GM15510 (cell line): Measurements from ENCODE around the gene B3GAT1.

Experiments used
- POLR2A ChIP-seq: IDR thresholded peaks from 3 replicates; pipeline ENCODE4 v1.6.1; 2011; ENCODE audit warnings: borderline replicate concordance; ENCODE audit not compliant: insufficient read length; ENCODE audit errors: extremely low read depth

B3GAT1 gene

GRCh38 chr11:134350381-134350780 is 61.7 kb downstream of the B3GAT1 start:
- no peak for TF ChIP-seq POLR2A

GRCh38 chr11:134349802-134350355 is 62.2 kb downstream of the B3GAT1 start:
- TF ChIP-seq POLR2A = no peak

- TF ChIP-seq POLR2A = no peak
Observed at GRCh38 chr11:134349109-134349801, 62.8 kb downstream of the B3GAT1 start.

GRCh38 chr11:134347441-134347840 is 64.6 kb downstream of the B3GAT1 start:
- TF ChIP-seq POLR2A = no peak

GRCh38 chr11:134346976-134347350 is 65.1 kb downstream of the B3GAT1 start:
- no peak for TF ChIP-seq POLR2A

- TF ChIP-seq POLR2A = no peak
Observed at GRCh38 chr11:134346101-134346975, 65.7 kb downstream of the B3GAT1 start.

GRCh38 chr11:134345237-134345550 is 66.8 kb downstream of the B3GAT1 start:
- no peak for TF ChIP-seq POLR2A

- TF ChIP-seq POLR2A = no peak
Observed at GRCh38 chr11:134343646-134344045, 68.4 kb downstream of the B3GAT1 start.

- TF ChIP-seq POLR2A = no peak
Observed at GRCh38 chr11:134342572-134343340, 69.3 kb downstream of the B3GAT1 start.

- TF ChIP-seq POLR2A = no peak
Observed at GRCh38 chr11:134341805-134342571, 70.1 kb downstream of the B3GAT1 start.

GRCh38 chr11:134340354-134340964 is 71.6 kb downstream of the B3GAT1 start:
- TF ChIP-seq POLR2A = no peak

- no peak for TF ChIP-seq POLR2A
Observed at GRCh38 chr11:134339756-134340155, 72.3 kb downstream of the B3GAT1 start.

- no peak for TF ChIP-seq POLR2A
Observed at GRCh38 chr11:134338654-134339053, 73.4 kb downstream of the B3GAT1 start.

GRCh38 chr11:134338068-134338467 is 74.0 kb downstream of the B3GAT1 start:
- TF ChIP-seq POLR2A = no peak
